Left lung (tissue), 10 donors: ENCODE data around the gene TOR1AIP1. TPM values are rescaled to one million over a fixed set of nuclear protein-coding genes. Genes with fewer than 3 reads are reported as not detected.
A peak's percentile ranks its signal among the peaks of the same experiment; 100 is the strongest.

ENCODE experiments used
- ATAC-seq: fragments of 200-7000 bp; cut with Tn5 transposase; one replicate; pipeline ENCODE4 v1.9.1; 2020; ENCODE audit warnings: moderate library complexity
- DNase-seq, 4 donors: peaks; one replicate each; pipeline ENCODE4 v3.0.0-alpha.2; 2013 to 2020
- H3K27ac ChIP-seq, 2 donors: fragments of 200-600 bp; sonication (generic) in 1 of 2; one replicate each; pipeline versions ENCODE4 v1.5.0 to v1.8.0; 2020 to 2021
- H3K27me3 ChIP-seq, 2 donors: fragments of 200-600 bp; sonication (generic) in 1 of 2; one replicate each; pipeline versions ENCODE4 v1.5.0 to v1.8.0; 2020 to 2021
- H3K36me3 ChIP-seq, 2 donors: fragments of 200-600 bp; sonication (generic) in 1 of 2; one replicate each; pipeline versions ENCODE4 v1.5.0 to v1.8.0; 2020 to 2021
- H3K4me1 ChIP-seq, 2 donors: fragments of 200-600 bp; one replicate each; pipeline ENCODE4 v1.8.0; 2021
- H3K4me3 ChIP-seq, 2 donors: fragments of 200-600 bp; sonication (generic) in 1 of 2; one replicate each; pipeline versions ENCODE4 v1.5.0 to v1.8.0; 2020 to 2021; ENCODE audit warnings: mild to moderate bottlenecking in 1 of 2
- H3K9me3 ChIP-seq, 2 donors: fragments of 200-600 bp; sonication (generic) in 1 of 2; one replicate each; pipeline versions ENCODE4 v1.5.0 to v1.8.0; 2020 to 2021
- CTCF ChIP-seq, 2 donors: fragments of 200-600 bp; sonication (generic) in 1 of 2; IDR thresholded peaks; one replicate each; pipeline versions ENCODE4 v1.5.0 to v1.8.0; 2021; ENCODE audit warnings: antibody characterized with exemption in 2 of 2
- intact Hi-C, 2 donors: fragments of 100-400 bp; cut with DNase I; formaldehyde crosslinking; loops; one replicate each; pipeline versions ENCODE4 v1.11.2 to v1.14.2; 2022
- polyA plus RNA-seq, 6 donors: library from polyadenylated mRNA; unstranded; fragments of 120-200 nt; gene quantifications; one replicate each; pipeline ENCODE4 v1.2.1, GENCODE V29; 2013; ENCODE audit not compliant: insufficient read length in 6 of 6
- total RNA-seq, 2 donors: library from RNA; stranded (reverse); fragmentation: NEBNext Ultra II Directional; extraction: Animal tissue kit (Norgen Biotek cat#: 25700); gene quantifications; one replicate each; pipeline ENCODE4 v1.2.1, GENCODE V29; 2021
- donor health status: DM: no; HTN: yes; CAD: no.
- donor health status: DM: no; HTN: no; CAD: no.

The TOR1AIP1 gene
- total and polyA plus RNA-seq, 8 donors: 48.6 to 77.0 (median 62.8) TPM

GRCh38 chr1:179865377-179865776, 16.7 kb upstream of the TOR1AIP1 start:
- intact Hi-C loops: no loop called here
- ATAC-seq: no peak

GRCh38 chr1:179866616-179867015, 15.5 kb upstream of the TOR1AIP1 start:
- Histone ChIP-seq H3K36me3 (peaks cover 0 to 75% of the 10 kb centered on the region in 2 donors), H3K27ac (no peak overlapping the region), H3K4me3 (no peak overlapping the region), H3K27me3 (no peaks in the 10 kb centered on the region), H3K9me3 (no peaks in the 10 kb centered on the region), H3K4me1 (peaks cover 0 to 17% of the 10 kb centered on the region in 2 donors)
- ATAC-seq: no peak
- no peak for DNase-seq
- intact Hi-C loops: no loop called here
- no peak for TF ChIP-seq CTCF (IDR thresholded peaks at IDR 0.05)

More at GRCh38 chr1:179865377-179865776, 16.7 kb upstream of the TOR1AIP1 start:
- Histone ChIP-seq H3K4me1 (peaks cover 0 to 7% of the 10 kb centered on the region in 2 donors), H3K27ac (no peak overlapping the region), H3K4me3 (no peak overlapping the region), H3K36me3 (peaks cover 0 to 85% of the 10 kb centered on the region in 2 donors), H3K27me3 (no peaks in the 10 kb centered on the region), H3K9me3 (no peaks in the 10 kb centered on the region)
- no peak for TF ChIP-seq CTCF (IDR thresholded peaks at IDR 0.05)
- no peak for DNase-seq

GRCh38 chr1:179867493-179868330, 14.4 kb upstream of the TOR1AIP1 start:
- H3K27me3 ChIP-seq: no peaks in the 10 kb centered on the region
- peaks cover 9 to 27% of the 10 kb centered on the region in 2 donors for H3K4me1 ChIP-seq
- peak in 1 of 4 donors; percentile 50 for DNase-seq
- peak; percentile 80 for ATAC-seq
- peaks cover 0 to 68% of the 10 kb centered on the region in 2 donors for H3K36me3 ChIP-seq
- intact Hi-C loops: no loop called here
- H3K27ac ChIP-seq: no peak overlapping the region
- H3K9me3 ChIP-seq: no peaks in the 10 kb centered on the region
- TF ChIP-seq CTCF (IDR thresholded peaks at IDR 0.05): peak; percentile 43 to 60
- no peak overlapping the region for H3K4me3 ChIP-seq

- DNase-seq (no peak), ATAC-seq (no peak)
- Histone ChIP-seq H3K9me3 (no peaks in the 10 kb centered on the region), H3K27me3 (no peaks in the 10 kb centered on the region), H3K4me3 (no peak overlapping the region), H3K4me1 (peaks cover 9 to 59% of the 10 kb centered on the region in 2 donors), H3K27ac (no peak overlapping the region), H3K36me3 (peaks cover 0 to 48% of the 10 kb centered on the region in 2 donors)
- no peak for TF ChIP-seq CTCF (IDR thresholded peaks at IDR 0.05)
- intact Hi-C loops: no loop called here
Measured at GRCh38 chr1:179870870-179871269, 11.2 kb upstream of the TOR1AIP1 start.

GRCh38 chr1:179871940-179872339, 10.1 kb upstream of the TOR1AIP1 start:
- no peak for ATAC-seq
- Histone ChIP-seq H3K27ac (peak overlapping the region in 1 of 2 donors; percentile 38), H3K36me3 (peaks cover 0 to 38% of the 10 kb centered on the region in 2 donors), H3K4me1 (peaks cover 13 to 69% of the 10 kb centered on the region in 2 donors), H3K4me3 (no peak overlapping the region), H3K9me3 (no peaks in the 10 kb centered on the region), H3K27me3 (no peaks in the 10 kb centered on the region)
- no peak for DNase-seq
- intact Hi-C loops: no loop called here
- TF ChIP-seq CTCF (IDR thresholded peaks at IDR 0.05): no peak
